ENCODE data around the gene CYP4F22.

CYP4F22 gene

DNA sequence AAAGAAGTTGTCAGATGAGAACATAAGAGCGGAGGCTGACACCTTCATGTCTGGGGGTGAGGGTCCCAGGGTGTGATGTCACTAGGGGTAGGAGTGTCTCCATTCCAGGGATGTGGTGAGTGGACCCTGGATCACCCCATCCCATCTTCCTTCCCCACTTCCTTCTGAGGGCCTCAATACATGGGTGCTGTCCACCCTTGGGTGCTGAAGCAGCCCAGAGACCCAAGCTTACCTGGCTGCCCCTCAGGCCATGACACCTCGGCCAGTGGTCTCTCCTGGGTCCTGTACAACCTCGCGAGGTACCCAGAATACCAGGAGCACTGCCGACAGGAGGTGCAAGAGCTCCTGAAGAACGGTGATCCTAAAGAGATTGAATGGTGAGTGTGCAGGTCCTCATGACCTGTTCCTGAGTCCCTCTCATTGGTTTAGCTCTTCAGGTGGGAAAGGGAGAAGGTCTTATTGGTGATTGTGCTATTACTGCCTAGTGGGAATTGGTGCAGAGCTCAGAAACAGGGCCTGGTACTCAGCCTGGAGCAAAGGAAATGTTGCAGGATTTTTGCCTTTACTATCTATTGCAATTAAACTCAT, 69.0 kb downstream of the CYP4F22 start:
- DNase-seq (ENCODE audit: low read depth) = no peak
- TF ChIP-seq, protein P1, sequence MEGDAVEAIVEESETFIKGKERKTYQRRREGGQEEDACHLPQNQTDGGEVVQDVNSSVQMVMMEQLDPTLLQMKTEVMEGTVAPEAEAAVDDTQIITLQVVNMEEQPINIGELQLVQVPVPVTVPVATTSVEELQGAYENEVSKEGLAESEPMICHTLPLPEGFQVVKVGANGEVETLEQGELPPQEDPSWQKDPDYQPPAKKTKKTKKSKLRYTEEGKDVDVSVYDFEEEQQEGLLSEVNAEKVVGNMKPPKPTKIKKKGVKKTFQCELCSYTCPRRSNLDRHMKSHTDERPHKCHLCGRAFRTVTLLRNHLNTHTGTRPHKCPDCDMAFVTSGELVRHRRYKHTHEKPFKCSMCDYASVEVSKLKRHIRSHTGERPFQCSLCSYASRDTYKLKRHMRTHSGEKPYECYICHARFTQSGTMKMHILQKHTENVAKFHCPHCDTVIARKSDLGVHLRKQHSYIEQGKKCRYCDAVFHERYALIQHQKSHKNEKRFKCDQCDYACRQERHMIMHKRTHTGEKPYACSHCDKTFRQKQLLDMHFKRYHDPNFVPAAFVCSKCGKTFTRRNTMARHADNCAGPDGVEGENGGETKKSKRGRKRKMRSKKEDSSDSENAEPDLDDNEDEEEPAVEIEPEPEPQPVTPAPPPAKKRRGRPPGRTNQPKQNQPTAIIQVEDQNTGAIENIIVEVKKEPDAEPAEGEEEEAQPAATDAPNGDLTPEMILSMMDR (conservative IDR thresholded peaks at IDR 0.05; ENCODE audit: low read depth, low read length) = no peak
- no peak overlapping the region for H3K4me3 ChIP-seq (ENCODE audit: low read length)

- TF ChIP-seq, protein P1 (conservative IDR thresholded peaks at IDR 0.05; ENCODE audit: low read depth, low read length) = no peak
- DNase-seq (ENCODE audit: low read depth) = no peak
- H3K4me3 ChIP-seq (ENCODE audit: low read length) = no peak overlapping the region
These were observed 75.0 kb downstream of the CYP4F22 start for GRCh38 chr19:15583346-15583745.

- TF ChIP-seq, protein P1 (conservative IDR thresholded peaks at IDR 0.05; ENCODE audit: low read depth, low read length) = no peak
- no peak overlapping the region for H3K4me3 ChIP-seq (ENCODE audit: low read length)
- no peak for DNase-seq (ENCODE audit: low read depth)
These were observed 75.8 kb downstream of the CYP4F22 start for GRCh38 chr19:15584095-15584494.

- no peak for DNase-seq (ENCODE audit: low read depth)
- no peak overlapping the region for H3K4me3 ChIP-seq (ENCODE audit: low read length)
- TF ChIP-seq, protein P1 (conservative IDR thresholded peaks at IDR 0.05; ENCODE audit: low read depth, low read length) = peak; percentile 90
These were observed 76.3 kb downstream of the CYP4F22 start for GRCh38 chr19:15584541-15585115.

DNA sequence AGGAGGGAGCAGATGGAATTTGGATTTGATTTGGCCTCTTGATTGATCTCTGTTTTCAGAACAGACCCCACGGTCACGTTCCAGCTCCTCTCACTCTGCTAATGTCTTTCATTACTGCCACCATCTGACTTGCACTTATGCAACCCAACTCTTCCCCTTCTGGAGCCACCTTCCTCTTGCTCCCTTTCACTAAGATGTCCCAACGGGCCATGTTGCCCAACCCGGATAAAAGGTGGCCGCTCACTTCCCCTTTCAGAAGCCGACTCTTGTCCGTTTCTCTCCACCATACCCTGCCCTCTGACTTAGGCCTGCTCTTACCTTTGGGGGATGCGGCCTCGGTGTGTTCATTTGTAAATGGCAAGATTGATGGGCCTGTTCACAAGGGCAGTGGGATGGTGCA, 79.3 kb downstream of the CYP4F22 start:
- TF ChIP-seq, protein P1 (conservative IDR thresholded peaks at IDR 0.05; ENCODE audit: low read depth, low read length) = no peak
- no peak for DNase-seq (ENCODE audit: low read depth)
- no peak overlapping the region for H3K4me3 ChIP-seq (ENCODE audit: low read length)

- TF ChIP-seq, protein P1 (conservative IDR thresholded peaks at IDR 0.05; ENCODE audit: low read depth, low read length) = no peak
- H3K4me3 ChIP-seq (ENCODE audit: low read length) = no peak overlapping the region
- DNase-seq (ENCODE audit: low read depth) = no peak
These were observed 79.9 kb downstream of the CYP4F22 start for GRCh38 chr19:15588265-15588664.

DNA sequence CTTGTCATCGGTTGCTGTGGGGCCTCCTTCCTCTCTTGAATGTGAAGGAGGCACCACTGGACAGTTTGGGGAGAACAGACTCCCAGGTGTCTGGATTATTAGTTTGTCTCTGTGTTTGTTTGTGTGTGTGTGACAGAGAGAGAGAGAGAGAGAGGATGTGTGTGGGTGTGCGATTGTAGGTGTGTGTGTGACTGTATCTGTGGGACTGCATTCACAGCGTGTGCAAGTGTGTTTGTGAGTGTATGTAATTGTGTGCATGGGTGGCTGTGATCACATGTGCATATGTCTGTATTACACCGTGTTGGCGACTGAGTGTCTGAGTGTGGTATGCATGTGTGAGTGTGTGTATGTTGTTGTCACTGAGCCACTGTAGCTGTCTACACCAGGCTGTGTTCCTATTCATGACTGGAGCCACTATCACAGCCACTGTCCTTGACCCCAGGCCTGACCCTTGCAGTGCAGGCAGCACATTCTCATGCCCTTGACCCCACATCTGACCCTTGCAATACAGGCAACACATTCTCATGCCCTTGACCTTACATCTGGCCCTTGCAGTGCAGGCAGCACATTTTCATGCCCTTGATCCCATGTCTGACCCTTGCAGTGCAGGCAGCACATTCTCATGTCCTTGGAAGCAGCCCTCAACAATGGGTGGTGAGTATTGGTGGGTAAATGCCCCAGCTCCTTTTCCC, 81.6 kb downstream of the CYP4F22 start:
- DNase-seq (ENCODE audit: low read depth) = no peak
- TF ChIP-seq, protein P1 (conservative IDR thresholded peaks at IDR 0.05; ENCODE audit: low read depth, low read length) = no peak
- no peak overlapping the region for H3K4me3 ChIP-seq (ENCODE audit: low read length)
